ENCODE measurements around the gene WFIKKN2.

WFIKKN2 gene

GRCh38 chr17:50855708-50856330 is 20.4 kb downstream of the WFIKKN2 start:
- TF ChIP-seq CTCF (IDR thresholded peaks at IDR 0.05), result no peak

- TF ChIP-seq CTCF (IDR thresholded peaks at IDR 0.05), result no peak
These were observed 21.0 kb downstream of the WFIKKN2 start for GRCh38 chr17:50856431-50856830.

GRCh38 chr17:50858486-50859225 is 23.3 kb downstream of the WFIKKN2 start:
- TF ChIP-seq CTCF (IDR thresholded peaks at IDR 0.05), result no peak

- TF ChIP-seq CTCF (IDR thresholded peaks at IDR 0.05), result no peak
These were observed 25.9 kb downstream of the WFIKKN2 start for GRCh38 chr17:50861334-50861676.

- no peak for TF ChIP-seq CTCF (IDR thresholded peaks at IDR 0.05)
These were observed 26.6 kb downstream of the WFIKKN2 start for GRCh38 chr17:50861822-50862528.

GRCh38 chr17:50863221-50863843 is 27.9 kb downstream of the WFIKKN2 start:
- TF ChIP-seq CTCF (IDR thresholded peaks at IDR 0.05), result peak; percentile 78

- TF ChIP-seq CTCF (IDR thresholded peaks at IDR 0.05), result no peak
These were observed 28.5 kb downstream of the WFIKKN2 start for GRCh38 chr17:50863931-50864330.
